Thyroid gland (tissue), 4 donors: ENCODE data around the gene METTL15.

ENCODE experiments used
- POLR2A ChIP-seq, 2 donors: fragments of 450-650 bp; IDR thresholded peaks; one replicate each; pipeline ENCODE4 v1.6.1; 2017; ENCODE audit warnings: antibody characterized with exemption in 2 of 2, mild to moderate bottlenecking in 2 of 2, moderate library complexity in 1 of 2
- TF ChIP-seq, protein P1 (sequence below), 6 experiments: fragments of 200-600 bp in 3 of 6; fragments of 450-650 bp in 3 of 6; sonication (generic) in 3 of 6; IDR thresholded peaks; one replicate each; pipeline ENCODE4 v1.5.1; 2016 to 2019; ENCODE audit warnings: antibody characterized with exemption in 6 of 6, mild to moderate bottlenecking in 2 of 6, inconsistent platforms in 1 of 6, moderate library complexity in 1 of 6

- TF ChIP-seq, protein P1, sequence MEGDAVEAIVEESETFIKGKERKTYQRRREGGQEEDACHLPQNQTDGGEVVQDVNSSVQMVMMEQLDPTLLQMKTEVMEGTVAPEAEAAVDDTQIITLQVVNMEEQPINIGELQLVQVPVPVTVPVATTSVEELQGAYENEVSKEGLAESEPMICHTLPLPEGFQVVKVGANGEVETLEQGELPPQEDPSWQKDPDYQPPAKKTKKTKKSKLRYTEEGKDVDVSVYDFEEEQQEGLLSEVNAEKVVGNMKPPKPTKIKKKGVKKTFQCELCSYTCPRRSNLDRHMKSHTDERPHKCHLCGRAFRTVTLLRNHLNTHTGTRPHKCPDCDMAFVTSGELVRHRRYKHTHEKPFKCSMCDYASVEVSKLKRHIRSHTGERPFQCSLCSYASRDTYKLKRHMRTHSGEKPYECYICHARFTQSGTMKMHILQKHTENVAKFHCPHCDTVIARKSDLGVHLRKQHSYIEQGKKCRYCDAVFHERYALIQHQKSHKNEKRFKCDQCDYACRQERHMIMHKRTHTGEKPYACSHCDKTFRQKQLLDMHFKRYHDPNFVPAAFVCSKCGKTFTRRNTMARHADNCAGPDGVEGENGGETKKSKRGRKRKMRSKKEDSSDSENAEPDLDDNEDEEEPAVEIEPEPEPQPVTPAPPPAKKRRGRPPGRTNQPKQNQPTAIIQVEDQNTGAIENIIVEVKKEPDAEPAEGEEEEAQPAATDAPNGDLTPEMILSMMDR (IDR thresholded peaks at IDR 0.05): no peak
- TF ChIP-seq POLR2A (IDR thresholded peaks at IDR 0.05): no peak
These were observed 231.3 kb downstream of the METTL15 start for GRCh38 chr11:28339488-28339887.
